Uterus (tissue), 2 donors: ENCODE data around the gene KCNS3.

Experiments
- POLR2A ChIP-seq, 2 donors: fragments of 450-650 bp; IDR thresholded peaks; one replicate each; pipeline ENCODE4 v1.6.1; 2016; ENCODE audit warnings: antibody characterized with exemption in 2 of 2, mild to moderate bottlenecking in 1 of 2, moderate library complexity in 1 of 2
- TF ChIP-seq, protein P1 (sequence below), 4 experiments: fragments of 200-600 bp in 2 of 4; fragments of 450-650 bp in 2 of 4; sonication (generic) in 2 of 4; IDR thresholded peaks; one replicate each; pipeline ENCODE4 v1.5.1; 2016 to 2019; ENCODE audit warnings: antibody characterized with exemption in 4 of 4, mild to moderate bottlenecking in 2 of 4, moderate library complexity in 1 of 4

DNA sequence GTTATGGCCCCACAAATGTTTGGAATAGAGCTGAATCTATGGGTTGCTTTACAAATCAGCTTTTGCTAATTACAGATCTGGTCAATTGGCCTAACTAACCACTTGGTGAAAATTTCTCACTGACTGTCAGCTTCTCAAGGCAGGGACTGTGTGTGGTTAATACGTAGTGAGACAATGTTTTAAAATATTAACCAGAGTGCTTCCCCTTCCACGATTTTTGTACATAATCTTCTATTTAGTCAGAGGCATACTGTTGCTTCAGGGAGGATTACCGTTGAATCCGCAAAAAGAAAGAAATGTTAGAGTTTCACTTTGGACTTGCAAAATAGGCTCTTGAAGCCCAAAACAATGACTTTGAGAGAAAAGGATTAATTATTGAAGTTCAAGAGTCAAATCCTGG is 14.9 kb upstream of the KCNS3 start:
- TF ChIP-seq, protein P1, sequence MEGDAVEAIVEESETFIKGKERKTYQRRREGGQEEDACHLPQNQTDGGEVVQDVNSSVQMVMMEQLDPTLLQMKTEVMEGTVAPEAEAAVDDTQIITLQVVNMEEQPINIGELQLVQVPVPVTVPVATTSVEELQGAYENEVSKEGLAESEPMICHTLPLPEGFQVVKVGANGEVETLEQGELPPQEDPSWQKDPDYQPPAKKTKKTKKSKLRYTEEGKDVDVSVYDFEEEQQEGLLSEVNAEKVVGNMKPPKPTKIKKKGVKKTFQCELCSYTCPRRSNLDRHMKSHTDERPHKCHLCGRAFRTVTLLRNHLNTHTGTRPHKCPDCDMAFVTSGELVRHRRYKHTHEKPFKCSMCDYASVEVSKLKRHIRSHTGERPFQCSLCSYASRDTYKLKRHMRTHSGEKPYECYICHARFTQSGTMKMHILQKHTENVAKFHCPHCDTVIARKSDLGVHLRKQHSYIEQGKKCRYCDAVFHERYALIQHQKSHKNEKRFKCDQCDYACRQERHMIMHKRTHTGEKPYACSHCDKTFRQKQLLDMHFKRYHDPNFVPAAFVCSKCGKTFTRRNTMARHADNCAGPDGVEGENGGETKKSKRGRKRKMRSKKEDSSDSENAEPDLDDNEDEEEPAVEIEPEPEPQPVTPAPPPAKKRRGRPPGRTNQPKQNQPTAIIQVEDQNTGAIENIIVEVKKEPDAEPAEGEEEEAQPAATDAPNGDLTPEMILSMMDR (IDR thresholded peaks at IDR 0.05): no peak
- no peak for TF ChIP-seq POLR2A (IDR thresholded peaks at IDR 0.05)
